Activated naive CD4-positive, alpha-beta T cell treated with anti-CD3 and anti-CD28 coated beads, Interleukin-2, amount 50 U/mL, for 72 hours (primary cell): ENCODE measurements around the gene C9orf78. TPM values are rescaled to one million over a fixed set of nuclear protein-coding genes. Genes with fewer than 3 reads are reported as not detected.
"Not testable (repeated sequence)": the region's sequence is repeated elsewhere in the genome, so short reads cannot be mapped to it uniquely, and the experiment has no call there.

Source experiments
- ATAC-seq, 2 donors: fragments of 150-1000 bp; cut with Tn5 transposase; 2 replicates each; pipeline ENCODE4 v1.10.0; 2021; ENCODE audit warnings: mild to moderate bottlenecking in 2 of 2, moderate library complexity in 2 of 2
- DNase-seq, 2 donors: peaks; one replicate each; pipeline ENCODE4 v3.0.0; 2021 to 2022; ENCODE audit warnings: low spot score in 2 of 2
- H3K27ac Mint-ChIP-seq, 2 donors: one replicate each; pipeline ENCODE4 v1.8.0; 2022; ENCODE audit warnings: mild to moderate bottlenecking in 2 of 2, mixed read lengths in 2 of 2
- H3K36me3 Mint-ChIP-seq, 2 donors: one replicate each; pipeline ENCODE4 v1.8.0; 2022; ENCODE audit warnings: mixed read lengths in 2 of 2
- H3K9me3 Mint-ChIP-seq, 2 donors: one replicate each; pipeline ENCODE4 v1.8.0; 2022; ENCODE audit warnings: mixed read lengths in 2 of 2
- total RNA-seq, 2 donors: library from RNA; stranded (reverse); gene quantifications; one replicate each; pipeline ENCODE4 v1.2.3, GENCODE V29; 2022

The C9orf78 gene
- total RNA-seq, 2 donors from 2014 or later: 43.9 to 58.4 TPM

GRCh38 chr9:129810788-129811187, 24.3 kb downstream of the C9orf78 start:
- ATAC-seq (no peak), DNase-seq (no peak)
- no peaks in the 10 kb centered on the region for H3K9me3 Mint-ChIP-seq
- H3K36me3 Mint-ChIP-seq: peaks cover 17 to 28% of the 10 kb centered on the region in 2 donors
- no peak overlapping the region for H3K27ac Mint-ChIP-seq

- H3K36me3 Mint-ChIP-seq: peaks cover 20 to 28% of the 10 kb centered on the region in 2 donors
- no peak for DNase-seq
- ATAC-seq: no peak
Measured at GRCh38 chr9:129810116-129810515, 25.0 kb downstream of the C9orf78 start.

GRCh38 chr9:129809346-129809745, 25.7 kb downstream of the C9orf78 start:
- ATAC-seq (no peak), DNase-seq (no peak)
- H3K9me3 Mint-ChIP-seq: no peaks in the 10 kb centered on the region
- peak overlapping the region in 1 of 2 donors; percentile 51 for H3K27ac Mint-ChIP-seq
- H3K36me3 Mint-ChIP-seq: peaks cover 21 to 28% of the 10 kb centered on the region in 2 donors

More at GRCh38 chr9:129810116-129810515, 25.0 kb downstream of the C9orf78 start:
- no peak overlapping the region for H3K27ac Mint-ChIP-seq
- no peaks in the 10 kb centered on the region for H3K9me3 Mint-ChIP-seq

GRCh38 chr9:129806061-129806460, 29.0 kb downstream of the C9orf78 start:
- Mint-ChIP-seq H3K36me3 (peaks cover 28% of the 10 kb centered on the region in 2 donors), H3K9me3 (no peaks in the 10 kb centered on the region), H3K27ac (peak overlapping the region; percentile 48 to 82)
- no peak for DNase-seq
- no peak for ATAC-seq

- H3K36me3 Mint-ChIP-seq: peaks cover 18 to 24% of the 10 kb centered on the region in 2 donors
- no peaks in the 10 kb centered on the region for H3K9me3 Mint-ChIP-seq
- peak in 1 of 2 donors; percentile 7 for ATAC-seq
- DNase-seq: no peak
- H3K27ac Mint-ChIP-seq: peak overlapping the region; percentile 22 to 83
Measured at GRCh38 chr9:129803676-129804060, 31.4 kb downstream of the C9orf78 start.

- DNase-seq (peak; percentile 96), ATAC-seq (peak; percentile 94 to 98)
- Mint-ChIP-seq H3K9me3 (no peaks in the 10 kb centered on the region), H3K27ac (peak within 1 kb of the TSS; percentile 83 to 99), H3K36me3 (peaks cover 15 to 24% of the 10 kb centered on the region in 2 donors)
Measured at GRCh38 chr9:129802833-129803675, 32.0 kb downstream of the C9orf78 start, which contains the start of gene TOR1B. TOR1B (plus strand) TSS chr9:129803184; CDS start chr9:129803213, 29 bp downstream.

- H3K36me3 Mint-ChIP-seq: peaks cover 8 to 18% of the 10 kb centered on the region in 2 donors
- no peak for DNase-seq
- H3K27ac Mint-ChIP-seq: peak overlapping the region in 1 of 2 donors; percentile 55
- H3K9me3 Mint-ChIP-seq: no peaks in the 10 kb centered on the region
- ATAC-seq: no peak
Measured at GRCh38 chr9:129801504-129801903, 33.6 kb downstream of the C9orf78 start.

- H3K36me3 Mint-ChIP-seq: peaks cover 0 to 3% of the 10 kb centered on the region in 2 donors
- no peak for ATAC-seq
Measured at GRCh38 chr9:129798973-129799372, 36.1 kb downstream of the C9orf78 start.

GRCh38 chr9:129796029-129796428, 39.0 kb downstream of the C9orf78 start:
- H3K9me3 Mint-ChIP-seq, H3K36me3 Mint-ChIP-seq, ATAC-seq, H3K27ac Mint-ChIP-seq, DNase-seq: not testable (repeated sequence)

More at GRCh38 chr9:129798973-129799372, 36.1 kb downstream of the C9orf78 start:
- Mint-ChIP-seq H3K27ac (peak overlapping the region in 1 of 2 donors; percentile 8), H3K9me3 (no peaks in the 10 kb centered on the region)
- no peak for DNase-seq

- DNase-seq: no peak
- ATAC-seq: no peak
- H3K9me3 Mint-ChIP-seq: no peaks in the 10 kb centered on the region
- no peak overlapping the region for H3K27ac Mint-ChIP-seq
- no peaks in the 10 kb centered on the region for H3K36me3 Mint-ChIP-seq
Measured at GRCh38 chr9:129794549-129794948, 40.5 kb downstream of the C9orf78 start.

- H3K27ac Mint-ChIP-seq: no peak overlapping the region
- H3K36me3 Mint-ChIP-seq: no peaks in the 10 kb centered on the region
- no peaks in the 10 kb centered on the region for H3K9me3 Mint-ChIP-seq
- ATAC-seq (no peak), DNase-seq (no peak)
Measured at GRCh38 chr9:129786481-129786880, 48.6 kb downstream of the C9orf78 start.

GRCh38 chr9:129785866-129786265, 49.2 kb downstream of the C9orf78 start:
- Mint-ChIP-seq H3K9me3 (no peaks in the 10 kb centered on the region), H3K36me3 (no peaks in the 10 kb centered on the region), H3K27ac (no peak overlapping the region)
- no peak for ATAC-seq
- no peak for DNase-seq

- H3K36me3 Mint-ChIP-seq, H3K27ac Mint-ChIP-seq, ATAC-seq, H3K9me3 Mint-ChIP-seq, DNase-seq: not testable (repeated sequence)
Measured at GRCh38 chr9:129784970-129785369, 50.1 kb downstream of the C9orf78 start.

- peak overlapping the region in 1 of 2 donors; percentile 11 for H3K27ac Mint-ChIP-seq
- H3K9me3 Mint-ChIP-seq: no peaks in the 10 kb centered on the region
- DNase-seq (peak in 1 of 2 donors; percentile 82), ATAC-seq (peak; percentile 95 to 97)
- H3K36me3 Mint-ChIP-seq: no peaks in the 10 kb centered on the region
Measured at GRCh38 chr9:129783516-129784361, 51.3 kb downstream of the C9orf78 start.

- DNase-seq: no peak
- Mint-ChIP-seq H3K27ac (no peak overlapping the region), H3K9me3 (no peaks in the 10 kb centered on the region), H3K36me3 (no peaks in the 10 kb centered on the region)
- ATAC-seq: no peak
Measured at GRCh38 chr9:129781981-129782380, 53.1 kb downstream of the C9orf78 start.

- ATAC-seq: no peak
Measured at GRCh38 chr9:129781131-129781530, 53.9 kb downstream of the C9orf78 start.

More at GRCh38 chr9:129781131-129781530, 53.9 kb downstream of the C9orf78 start:
- DNase-seq: no peak
- Mint-ChIP-seq H3K27ac (no peak overlapping the region), H3K36me3 (no peaks in the 10 kb centered on the region), H3K9me3 (no peaks in the 10 kb centered on the region)
